ENCODE results near the gene GPR55. TPM values are rescaled to one million over a fixed set of nuclear protein-coding genes. Genes with fewer than 3 reads are reported as not detected.
A peak's percentile ranks its signal among the peaks of the same experiment; 100 is the strongest.

The GPR55 gene
- total and polyA plus RNA-seq, 2 of the 8 experiments (the other 6 are each of a cell fraction or from before 2014, with no cell fraction given): not detected

GRCh38 chr2:230902180-230902899 is 22.7 kb downstream of the GPR55 start (continued):
- TF ChIP-seq SIX5 (IDR thresholded peaks at IDR 0.05; ENCODE audit: low read depth, low read length) (no peak), EP300 (IDR thresholded peaks at IDR 0.05; ENCODE audit: borderline replicate concordance in 1 of 2, low read depth in 2 of 2, low read length in 2 of 2) (peak in 1 of 2 experiments; percentile 67; a peak in 1 of 3 replicates), KDM1A (IDR thresholded peaks at IDR 0.05; ENCODE audit: borderline replicate concordance, low read length) (no peak)

All from H1 (cell line).